H9 (cell line): ENCODE data around the gene PDZRN4. TPM values are rescaled to one million over a fixed set of nuclear protein-coding genes. Genes with fewer than 3 reads are reported as not detected.

Experiments
- DNase-seq: peaks from one replicate; pipeline ENCODE4 v3.0.0-alpha.2; 2017
- H2AFZ ChIP-seq: one replicate; pipeline ENCODE4 v1.6.1; 2013; ENCODE audit warnings: mild to moderate bottlenecking, low read length, control low read depth, moderate library complexity
- H2AK5ac ChIP-seq: 2 replicates; pipeline ENCODE4 v1.6.1; 2013; ENCODE audit warnings: low read length, control low read depth, mixed read lengths; ENCODE audit not compliant: insufficient read length
- H2BK120ac ChIP-seq: one replicate; pipeline ENCODE4 v1.6.1; 2013; ENCODE audit warnings: low read depth, mild to moderate bottlenecking, low read length, control low read depth, inconsistent platforms; ENCODE audit not compliant: poor library complexity, severe bottlenecking
- H2BK12ac ChIP-seq: 2 replicates; pipeline ENCODE4 v1.6.1; 2013; ENCODE audit warnings: low read length, control low read depth, mixed read lengths, low read depth; ENCODE audit not compliant: insufficient read length
- H2BK15ac ChIP-seq: 2 replicates; pipeline ENCODE4 v1.6.1; 2013; ENCODE audit warnings: low read depth, low read length, control low read depth
- H2BK20ac ChIP-seq: one replicate; pipeline ENCODE4 v1.6.1; 2013; ENCODE audit warnings: low read depth, mild to moderate bottlenecking, low read length, control low read depth, inconsistent platforms; ENCODE audit not compliant: poor library complexity, severe bottlenecking
- H2BK5ac ChIP-seq: 2 replicates; pipeline ENCODE4 v1.6.1; 2013; ENCODE audit warnings: low read length, control low read depth, mixed read lengths; ENCODE audit not compliant: insufficient read length
- H3K14ac ChIP-seq: 2 replicates; pipeline ENCODE4 v1.6.1; 2013; ENCODE audit warnings: low read length, control low read depth; ENCODE audit not compliant: insufficient read depth
- H3K18ac ChIP-seq: 2 replicates; pipeline ENCODE4 v1.6.1; 2013; ENCODE audit warnings: low read depth, mild to moderate bottlenecking, mixed read lengths, low read length, control low read depth; ENCODE audit not compliant: insufficient read length
- H3K23ac ChIP-seq: 2 replicates; pipeline ENCODE4 v1.6.1; 2013; ENCODE audit warnings: low read length, control low read depth, mixed read lengths, low read depth; ENCODE audit not compliant: insufficient read length
- H3K23me2 ChIP-seq: 2 replicates; pipeline ENCODE4 v1.6.1; 2013; ENCODE audit warnings: low read depth, mild to moderate bottlenecking, mixed read lengths, low read length, control low read depth; ENCODE audit not compliant: insufficient read length, poor library complexity, severe bottlenecking
- H3K27ac ChIP-seq: 2 replicates; pipeline ENCODE4 v1.5.1; 2013; ENCODE audit warnings: low read length, control low read depth, mixed read lengths, low read depth; ENCODE audit not compliant: insufficient read length
- H3K27me3 ChIP-seq: 2 replicates; pipeline ENCODE4 v1.6.1; 2013; ENCODE audit warnings: low read length, control low read depth, inconsistent platforms; ENCODE audit not compliant: insufficient read depth
- H3K4ac ChIP-seq: 2 replicates; pipeline ENCODE4 v1.6.1; 2013; ENCODE audit warnings: low read depth, mild to moderate bottlenecking, control low read depth, inconsistent platforms, low read length, moderate library complexity
- H3K4me1 ChIP-seq: 2 replicates; pipeline ENCODE4 v1.6.1; 2013; ENCODE audit warnings: low read length, control low read depth, inconsistent platforms; ENCODE audit not compliant: insufficient read depth
- H3K4me2 ChIP-seq: 2 replicates; pipeline ENCODE4 v1.6.1; 2013; ENCODE audit warnings: low read length, control low read depth, mixed read lengths; ENCODE audit not compliant: insufficient read length, insufficient read depth
- H3K56ac ChIP-seq: 2 replicates; pipeline ENCODE4 v1.6.1; 2013; ENCODE audit warnings: low read depth, mild to moderate bottlenecking, mixed read lengths, low read length, control low read depth; ENCODE audit not compliant: insufficient read length
- H3K79me1 ChIP-seq: 2 replicates; pipeline ENCODE4 v1.6.1; 2013; ENCODE audit warnings: low read depth, mild to moderate bottlenecking, moderate library complexity, low read length, control low read depth, inconsistent platforms; ENCODE audit not compliant: insufficient read depth, poor library complexity, severe bottlenecking
- H3K79me2 ChIP-seq: 2 replicates; pipeline ENCODE4 v1.6.1; 2013; ENCODE audit warnings: low read length, control low read depth, inconsistent platforms; ENCODE audit not compliant: insufficient read depth
- H3K9ac ChIP-seq: 2 replicates; pipeline ENCODE4 v1.6.1; 2013; ENCODE audit warnings: low read length, control low read depth, mixed read lengths; ENCODE audit not compliant: insufficient read length; ENCODE audit errors: extremely low read depth
- H3K9me3 ChIP-seq: one replicate; pipeline ENCODE4 v1.6.1; 2013; ENCODE audit warnings: low read depth, low read length, inconsistent platforms; ENCODE audit not compliant: control insufficient read depth
- H3T11ph ChIP-seq: one replicate; pipeline ENCODE4 v1.6.1; 2013; ENCODE audit warnings: mild to moderate bottlenecking, low read length, control low read depth, inconsistent platforms
- H4K20me1 ChIP-seq: one replicate; pipeline ENCODE4 v1.6.1; 2013; ENCODE audit not compliant: control insufficient read depth, insufficient read length, insufficient read depth
- H4K5ac ChIP-seq: 2 replicates; pipeline ENCODE4 v1.6.1; 2013; ENCODE audit warnings: low read depth, mild to moderate bottlenecking, mixed read lengths, low read length, control low read depth; ENCODE audit not compliant: insufficient read length
- H4K8ac ChIP-seq: replicated peaks from 2 replicates; pipeline ENCODE4 v1.6.1; 2013; ENCODE audit warnings: low read length, control low read depth, mixed read lengths, low read depth; ENCODE audit not compliant: insufficient read length
- H4K91ac ChIP-seq: 2 replicates; pipeline ENCODE4 v1.6.1; 2013; ENCODE audit warnings: low read depth, mild to moderate bottlenecking, moderate library complexity, mixed read lengths, low read length, control low read depth; ENCODE audit not compliant: insufficient read length
- H3K27ac Mint-ChIP-seq, 3 experiments: 2 replicates in 2 of 3; 3 replicates in 1 of 3; pipeline ENCODE4 v1.8.0; 2020 to 2021; ENCODE audit warnings: mixed read lengths in 3 of 3, mild to moderate bottlenecking in 1 of 3, moderate library complexity in 1 of 3
- H3K27me3 Mint-ChIP-seq: 2 replicates; pipeline ENCODE4 v1.8.0; 2021; ENCODE audit warnings: low read depth, mild to moderate bottlenecking, moderate library complexity, mixed read lengths
- H3K36me3 Mint-ChIP-seq, 3 experiments: 2 replicates in 2 of 3; 3 replicates in 1 of 3; pipeline ENCODE4 v1.8.0; 2020 to 2021; ENCODE audit warnings: low read depth in 3 of 3, mixed read lengths in 3 of 3; ENCODE audit not compliant: insufficient read depth in 1 of 3
- H3K4me1 Mint-ChIP-seq, 2 experiments: 2 replicates each; pipeline ENCODE4 v1.8.0; 2020; ENCODE audit warnings: mixed read lengths in 2 of 2
- H3K4me3 Mint-ChIP-seq, 2 experiments: 2 replicates in 1 of 2; 3 replicates in 1 of 2; pipeline ENCODE4 v1.8.0; 2020 to 2021; ENCODE audit warnings: mild to moderate bottlenecking in 2 of 2, mixed read lengths in 2 of 2, moderate library complexity in 1 of 2
- H3K9me3 Mint-ChIP-seq, 2 experiments: 2 replicates in 1 of 2; 3 replicates in 1 of 2; pipeline ENCODE4 v1.8.0; 2020; ENCODE audit warnings: mild to moderate bottlenecking in 2 of 2, mixed read lengths in 2 of 2, moderate library complexity in 1 of 2
- WGBS: extraction: QIAGEN DNeasy Blood & Tissue Kit; methylation state at CpG from one replicate; pipeline ENCODE4 v1.1.7; 2013; ENCODE audit warnings: missing lambda C conversion rate, low lambda C conversion rate, mixed read lengths; ENCODE audit not compliant: insufficient read length; ENCODE audit errors: extremely low coverage; 5-methylcytosine and 5-hydroxymethylcytosine counted together
- total RNA-seq: library from RNA; stranded (reverse); gene quantifications from 2 replicates; pipeline ENCODE4 v1.2.1, GENCODE V29; 2021
- TF ChIP-seq, protein P1 (sequence below): fragments of 200-600 bp; sonication (generic); conservative IDR thresholded peaks from 3 replicates; pipeline ENCODE4 v1.8.0; 2021; ENCODE audit warnings: antibody characterized with exemption, mild to moderate bottlenecking

Gene PDZRN4
- total RNA-seq, 1 experiment from 2014 or later: not detected

DNA sequence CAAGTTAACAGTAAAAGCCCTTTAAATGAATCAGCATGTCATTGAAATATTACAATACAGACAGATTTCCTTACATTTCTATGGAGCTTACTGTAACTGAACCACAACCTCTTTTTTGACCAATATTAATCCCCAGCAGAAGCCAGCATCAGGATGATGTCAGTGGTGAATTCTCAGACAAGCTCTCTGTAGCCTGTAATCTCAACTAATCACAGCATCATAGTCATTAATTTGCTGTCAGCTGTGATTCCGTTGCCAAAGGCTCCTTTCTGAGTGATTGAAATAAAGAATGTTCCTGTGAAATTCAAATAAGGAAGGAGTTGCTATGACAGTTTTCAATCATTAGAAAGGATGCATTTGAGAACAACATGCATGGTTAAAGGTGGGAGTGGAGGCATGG lies 323.1 kb downstream of the PDZRN4 start:
- H3K27me3 ChIP-seq: no peaks in the 10 kb centered on the region
- no peak overlapping the region for H3K14ac ChIP-seq
- no peaks in the 10 kb centered on the region for H4K20me1 ChIP-seq
- H4K91ac ChIP-seq: no peak overlapping the region
- no peaks in the 10 kb centered on the region; the same call in 1 of the 2 replicates for H3K27me3 Mint-ChIP-seq
- H3K4me2 ChIP-seq: no peak overlapping the region
- H2BK20ac ChIP-seq: no peak overlapping the region
- H3K23me2 ChIP-seq: no peaks in the 10 kb centered on the region
- H4K8ac ChIP-seq: no peak overlapping the region
- no peak overlapping the region for H4K5ac ChIP-seq
- no peak overlapping the region for H3K4me3 Mint-ChIP-seq
- no peak overlapping the region for H2BK15ac ChIP-seq
- no peak overlapping the region for H3K9ac ChIP-seq
- H3K4ac ChIP-seq: no peak overlapping the region
- H3K4me1 ChIP-seq: no peaks in the 10 kb centered on the region; the same call in 1 of the 2 replicates
- no peak overlapping the region for H3T11ph ChIP-seq
- H3K23ac ChIP-seq: no peak overlapping the region
- H2BK12ac ChIP-seq: no peak overlapping the region
- H3K18ac ChIP-seq: no peak overlapping the region
- H3K27ac ChIP-seq: no peak overlapping the region
- no peaks in the 10 kb centered on the region for H3K79me1 ChIP-seq
- peaks cover 14 to 16% of the 10 kb centered on the region in 2 experiments for H3K4me1 Mint-ChIP-seq
- no peak overlapping the region for H3K27ac Mint-ChIP-seq
- no peaks in the 10 kb centered on the region for H3K9me3 Mint-ChIP-seq
- H3K36me3 Mint-ChIP-seq: no peaks in the 10 kb centered on the region
- TF ChIP-seq, protein P1, sequence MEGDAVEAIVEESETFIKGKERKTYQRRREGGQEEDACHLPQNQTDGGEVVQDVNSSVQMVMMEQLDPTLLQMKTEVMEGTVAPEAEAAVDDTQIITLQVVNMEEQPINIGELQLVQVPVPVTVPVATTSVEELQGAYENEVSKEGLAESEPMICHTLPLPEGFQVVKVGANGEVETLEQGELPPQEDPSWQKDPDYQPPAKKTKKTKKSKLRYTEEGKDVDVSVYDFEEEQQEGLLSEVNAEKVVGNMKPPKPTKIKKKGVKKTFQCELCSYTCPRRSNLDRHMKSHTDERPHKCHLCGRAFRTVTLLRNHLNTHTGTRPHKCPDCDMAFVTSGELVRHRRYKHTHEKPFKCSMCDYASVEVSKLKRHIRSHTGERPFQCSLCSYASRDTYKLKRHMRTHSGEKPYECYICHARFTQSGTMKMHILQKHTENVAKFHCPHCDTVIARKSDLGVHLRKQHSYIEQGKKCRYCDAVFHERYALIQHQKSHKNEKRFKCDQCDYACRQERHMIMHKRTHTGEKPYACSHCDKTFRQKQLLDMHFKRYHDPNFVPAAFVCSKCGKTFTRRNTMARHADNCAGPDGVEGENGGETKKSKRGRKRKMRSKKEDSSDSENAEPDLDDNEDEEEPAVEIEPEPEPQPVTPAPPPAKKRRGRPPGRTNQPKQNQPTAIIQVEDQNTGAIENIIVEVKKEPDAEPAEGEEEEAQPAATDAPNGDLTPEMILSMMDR: no peak
- H3K56ac ChIP-seq: no peak overlapping the region
- H2AK5ac ChIP-seq: no peak overlapping the region
- WGBS: no CpG with 5 or more reads among the region's 1 CpG
- no peak overlapping the region for H2AFZ ChIP-seq
- H3K79me2 ChIP-seq: no peaks in the 10 kb centered on the region
- no peak for DNase-seq
- H2BK5ac ChIP-seq: no peak overlapping the region
- H3K9me3 ChIP-seq: no peaks in the 10 kb centered on the region
- no peak overlapping the region for H2BK120ac ChIP-seq
